ENCODE results near the gene ZBTB11. TPM values are rescaled to one million over a fixed set of nuclear protein-coding genes. Genes with fewer than 3 reads are reported as not detected.
"Not testable (repeated sequence)": the region's sequence is repeated elsewhere in the genome, so short reads cannot be mapped to it uniquely, and the experiment has no call there.

Gene ZBTB11
- total RNA-seq, 4 donors from 2014 or later, result 27.3 to 47.8 (median 29.2) TPM

DNA sequence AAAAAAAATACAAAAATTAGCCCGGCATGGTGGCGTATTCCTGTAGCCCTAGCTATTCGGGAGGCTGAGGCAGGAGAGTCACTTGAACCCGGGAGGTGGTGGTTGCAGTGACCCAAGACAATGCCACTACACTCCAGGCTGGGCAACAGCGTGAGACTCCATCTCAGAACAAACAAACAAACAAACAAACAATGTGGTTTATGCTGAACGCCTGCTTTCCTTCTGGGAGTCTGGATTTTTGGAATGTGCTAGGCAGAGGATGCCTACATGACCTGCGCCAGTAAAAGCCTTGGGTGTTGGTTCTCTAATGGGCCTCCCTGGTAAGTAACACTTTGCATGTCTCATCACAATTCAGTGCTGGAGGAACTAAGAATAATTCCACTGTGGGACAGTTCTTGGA lies 59.5 kb downstream of the ZBTB11 start:
- Histone ChIP-seq H3K27ac (no peak overlapping the region), H3K4me3 (no peak overlapping the region), H3K36me3 (no peaks in the 10 kb centered on the region), H3K4me1 (no peaks in the 10 kb centered on the region), H3K27me3 (no peaks in the 10 kb centered on the region), H3K9me3 (peaks cover 4% of the 10 kb centered on the region)
- no peak for DNase-seq (ENCODE audit: low spot score in 2 of 2)
- TF ChIP-seq EP300 (IDR thresholded peaks at IDR 0.05) (no peak), POLR2AphosphoS5 (IDR thresholded peaks at IDR 0.05) (no peak), POLR2A (IDR thresholded peaks at IDR 0.05) (no peak)
- TF ChIP-seq, protein P1, sequence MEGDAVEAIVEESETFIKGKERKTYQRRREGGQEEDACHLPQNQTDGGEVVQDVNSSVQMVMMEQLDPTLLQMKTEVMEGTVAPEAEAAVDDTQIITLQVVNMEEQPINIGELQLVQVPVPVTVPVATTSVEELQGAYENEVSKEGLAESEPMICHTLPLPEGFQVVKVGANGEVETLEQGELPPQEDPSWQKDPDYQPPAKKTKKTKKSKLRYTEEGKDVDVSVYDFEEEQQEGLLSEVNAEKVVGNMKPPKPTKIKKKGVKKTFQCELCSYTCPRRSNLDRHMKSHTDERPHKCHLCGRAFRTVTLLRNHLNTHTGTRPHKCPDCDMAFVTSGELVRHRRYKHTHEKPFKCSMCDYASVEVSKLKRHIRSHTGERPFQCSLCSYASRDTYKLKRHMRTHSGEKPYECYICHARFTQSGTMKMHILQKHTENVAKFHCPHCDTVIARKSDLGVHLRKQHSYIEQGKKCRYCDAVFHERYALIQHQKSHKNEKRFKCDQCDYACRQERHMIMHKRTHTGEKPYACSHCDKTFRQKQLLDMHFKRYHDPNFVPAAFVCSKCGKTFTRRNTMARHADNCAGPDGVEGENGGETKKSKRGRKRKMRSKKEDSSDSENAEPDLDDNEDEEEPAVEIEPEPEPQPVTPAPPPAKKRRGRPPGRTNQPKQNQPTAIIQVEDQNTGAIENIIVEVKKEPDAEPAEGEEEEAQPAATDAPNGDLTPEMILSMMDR (IDR thresholded peaks at IDR 0.05), result no peak
- 92% methylated on average over 7 of the region's 7 CpGs for WGBS

- peaks cover 4% of the 10 kb centered on the region for H3K9me3 ChIP-seq
- no peaks in the 10 kb centered on the region for H3K27me3 ChIP-seq
- DNase-seq (ENCODE audit: low spot score in 2 of 2), result no peak
- no peaks in the 10 kb centered on the region for H3K4me1 ChIP-seq
- H3K27ac ChIP-seq, result no peak overlapping the region
- H3K4me3 ChIP-seq, result no peak overlapping the region
- no peaks in the 10 kb centered on the region for H3K36me3 ChIP-seq
- TF ChIP-seq, protein P1 (IDR thresholded peaks at IDR 0.05), result no peak
- 93% methylated on average over 6 of the region's 6 CpGs for WGBS
These were observed 61.4 kb downstream of the ZBTB11 start for GRCh38 chr3:101615525-101615924.

GRCh38 chr3:101613014-101613413 lies 63.9 kb downstream of the ZBTB11 start:
- DNase-seq (ENCODE audit: low spot score in 2 of 2), result not testable (repeated sequence)

DNA sequence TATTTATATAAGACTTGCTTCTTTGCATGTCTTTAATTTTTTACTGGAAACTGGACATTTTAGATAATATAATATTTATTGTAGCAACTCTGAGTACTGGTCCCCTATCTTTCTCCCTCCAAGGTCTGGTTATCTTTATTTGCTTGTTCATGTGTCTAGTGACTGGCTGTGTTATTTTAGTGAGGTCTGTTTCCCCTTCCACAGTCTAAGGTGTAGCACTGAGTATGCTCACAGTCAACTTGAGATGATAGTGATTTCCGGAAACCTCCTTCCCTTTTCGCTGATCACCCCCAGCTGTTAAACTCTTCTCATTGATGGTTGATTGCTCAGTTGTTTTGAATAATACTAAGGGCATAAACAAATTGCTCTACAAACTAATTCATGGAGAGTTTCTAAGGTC lies 65.9 kb downstream of the ZBTB11 start:
- H3K27me3 ChIP-seq, result no peaks in the 10 kb centered on the region
- no peak overlapping the region for H3K27ac ChIP-seq
- DNase-seq (ENCODE audit: low spot score in 2 of 2), result no peak
- H3K4me3 ChIP-seq, result no peak overlapping the region
- no peaks in the 10 kb centered on the region for H3K4me1 ChIP-seq
- TF ChIP-seq EP300 (IDR thresholded peaks at IDR 0.05), result no peak
- TF ChIP-seq POLR2AphosphoS5 (IDR thresholded peaks at IDR 0.05), result no peak
- TF ChIP-seq, protein P1 (IDR thresholded peaks at IDR 0.05), result no peak
- no peak for TF ChIP-seq POLR2A (IDR thresholded peaks at IDR 0.05)
- 92% methylated on average over 2 of the region's 2 CpGs for WGBS
- H3K36me3 ChIP-seq, result no peaks in the 10 kb centered on the region
- no peaks in the 10 kb centered on the region for H3K9me3 ChIP-seq

More at GRCh38 chr3:101613014-101613413, 63.9 kb downstream of the ZBTB11 start:
- H3K27ac ChIP-seq, H3K4me1 ChIP-seq, H3K9me3 ChIP-seq, H3K36me3 ChIP-seq, H3K4me3 ChIP-seq, H3K27me3 ChIP-seq: not testable (repeated sequence)
- 72% methylated on average over 9 of the region's 9 CpGs for WGBS

GRCh38 chr3:101605398-101605797 lies 71.5 kb downstream of the ZBTB11 start:
- 81% methylated on average over 10 of the region's 10 CpGs for WGBS
- H3K36me3 ChIP-seq; H3K9me3 ChIP-seq; H3K4me3 ChIP-seq; H3K27ac ChIP-seq; H3K27me3 ChIP-seq; DNase-seq (ENCODE audit: low spot score in 2 of 2); H3K4me1 ChIP-seq: not testable (repeated sequence)

- Histone ChIP-seq H3K27ac (no peak overlapping the region), H3K36me3 (peaks cover 4% of the 10 kb centered on the region), H3K27me3 (no peaks in the 10 kb centered on the region), H3K4me1 (no peaks in the 10 kb centered on the region), H3K4me3 (no peak overlapping the region), H3K9me3 (no peaks in the 10 kb centered on the region)
- no peak for DNase-seq (ENCODE audit: low spot score in 2 of 2)
- TF ChIP-seq, protein P1 (IDR thresholded peaks at IDR 0.05), result no peak
- no peak for TF ChIP-seq EP300 (IDR thresholded peaks at IDR 0.05)
- no peak for TF ChIP-seq POLR2AphosphoS5 (IDR thresholded peaks at IDR 0.05)
- TF ChIP-seq POLR2A (IDR thresholded peaks at IDR 0.05), result no peak
- WGBS, result 95% methylated on average over 1 of the region's 1 CpG
These were observed 73.7 kb downstream of the ZBTB11 start for GRCh38 chr3:101603184-101603583.
